H1 (cell line): ENCODE results near the gene ARL8A. TPM values are rescaled to one million over a fixed set of nuclear protein-coding genes. Genes with fewer than 3 reads are reported as not detected.
A peak's percentile ranks its signal among the peaks of the same experiment; 100 is the strongest.

Experiments
- CTCF ChIA-PET: fragments of 300-600 bp; sonication (Branson Sonifier 250); formaldehyde crosslinking; loops from one replicate; lab custom pipeline; 2021; ENCODE audit not compliant: partially characterized antibody; lab: Charles Lee
- POLR2A ChIA-PET: fragments of 300-600 bp; sonication (Branson Sonifier 250); formaldehyde crosslinking; loops from one replicate; lab custom pipeline; 2021; ENCODE audit warnings: inconsistent platforms; ENCODE audit not compliant: partially characterized antibody; lab: Charles Lee
- DNase-seq, 2 experiments: peaks; one replicate each; pipeline versions ENCODE4 v3.0.0 to v3.0.0-alpha.2; 2010 to 2022; ENCODE audit warnings: low spot score in 2 of 2, low read depth in 1 of 2, mixed read lengths in 1 of 2
- FAIRE-seq: peaks from 2 replicates; lab custom pipeline; 2011; peaks lifted over from hg19 to GRCh38; lab: Jason Lieb, UNC
- H2AFZ ChIP-seq: 2 replicates; pipeline ENCODE4 v1.8.1; 2012; ENCODE audit warnings: low read length, inconsistent platforms
- H2AK5ac ChIP-seq: 2 replicates; pipeline ENCODE4 v1.6.1; 2013; ENCODE audit warnings: low read depth, low read length
- H2BK120ac ChIP-seq: replicated peaks from 2 replicates; pipeline ENCODE3; 2013; ENCODE audit warnings: low read depth, low read length, inconsistent platforms
- H2BK12ac ChIP-seq: 2 replicates; pipeline ENCODE4 v1.6.1; 2013; ENCODE audit warnings: low read depth, low read length
- H2BK15ac ChIP-seq: 2 replicates; pipeline ENCODE4 v1.6.1; 2013; ENCODE audit warnings: low read length
- H2BK20ac ChIP-seq: 2 replicates; pipeline ENCODE4 v1.6.1; 2013; ENCODE audit warnings: low read length
- H2BK5ac ChIP-seq: 2 replicates; pipeline ENCODE4 v1.6.1; 2013; ENCODE audit warnings: low read depth, low read length
- H3K14ac ChIP-seq: 2 replicates; pipeline ENCODE4 v1.6.1; 2013; ENCODE audit warnings: inconsistent platforms; ENCODE audit not compliant: insufficient read length
- H3K18ac ChIP-seq: 2 replicates; pipeline ENCODE4 v1.6.1; 2013; ENCODE audit warnings: low read length; ENCODE audit errors: extremely low read depth
- H3K23ac ChIP-seq: 2 replicates; pipeline ENCODE4 v1.6.1; 2013; ENCODE audit warnings: inconsistent platforms; ENCODE audit not compliant: insufficient read length
- H3K23me2 ChIP-seq: 2 replicates; pipeline ENCODE4 v1.6.1; 2013; ENCODE audit warnings: low read depth, low read length
- H3K27ac ChIP-seq: 2 replicates; pipeline ENCODE4 v1.6.1; 2011; ENCODE audit warnings: low read depth, low read length, inconsistent platforms
- H3K27me3 ChIP-seq, 4 experiments: replicated peaks in 1 of 4; 1 replicate in 1 of 4; 2 replicates in 3 of 4; pipeline versions ENCODE4 v1.6.1 to v1.8.1; 2011 to 2013; ENCODE audit warnings: low read length in 3 of 4, mild to moderate bottlenecking in 3 of 4, inconsistent platforms in 2 of 4, mixed read lengths in 2 of 4, moderate library complexity in 1 of 4; ENCODE audit not compliant: control insufficient read depth in 3 of 4, insufficient read depth in 3 of 4; ENCODE audit errors: extremely low read depth in 1 of 4
- H3K36me3 ChIP-seq, 4 experiments: 2 replicates each; pipeline versions ENCODE4 v1.6.1 to v1.8.1; 2011 to 2013; ENCODE audit warnings: mild to moderate bottlenecking in 4 of 4, low read length in 3 of 4, moderate library complexity in 2 of 4, control low read depth in 1 of 4, inconsistent platforms in 1 of 4; ENCODE audit not compliant: insufficient read depth in 4 of 4, control insufficient read depth in 2 of 4
- H3K4ac ChIP-seq: replicated peaks from 2 replicates; pipeline ENCODE3; 2013; ENCODE audit warnings: low read length, low read depth, mixed read lengths, inconsistent platforms; ENCODE audit not compliant: insufficient read length
- H3K4me1 ChIP-seq, 4 experiments: replicated peaks in 1 of 4; 1 replicate in 1 of 4; 2 replicates in 3 of 4; pipeline versions ENCODE4 v1.6.1 to v1.8.1; 2011 to 2013; ENCODE audit warnings: low read length in 3 of 4, inconsistent platforms in 2 of 4, mixed read lengths in 1 of 4; ENCODE audit not compliant: insufficient read depth in 4 of 4, control insufficient read depth in 3 of 4
- H3K4me2 ChIP-seq, 2 experiments: 2 replicates each; pipeline versions ENCODE4 v1.6.1 to v1.8.1; 2011 to 2013; ENCODE audit warnings: low read depth in 2 of 2, low read length in 2 of 2, control low read depth in 1 of 2, inconsistent platforms in 1 of 2, mild to moderate bottlenecking in 1 of 2; ENCODE audit not compliant: insufficient read depth in 1 of 2
- H3K4me3 ChIP-seq, 4 experiments: fragments of 200-600, 300-600 bp in 1 of 4; sonication (generic), shearing (Covaris generic), sonication (Bioruptor Twin) in 1 of 4; 2 replicates each; pipeline versions ENCODE4 v1.5.1 to v1.8.1; 2011 to 2016; ENCODE audit warnings: low read length in 4 of 4, low read depth in 3 of 4, control low read depth in 2 of 4, inconsistent platforms in 2 of 4, mild to moderate bottlenecking in 2 of 4, mixed read lengths in 1 of 4, moderate library complexity in 1 of 4; ENCODE audit not compliant: insufficient read depth in 2 of 4; ENCODE audit errors: extremely low read depth in 1 of 4
- H3K56ac ChIP-seq: replicated peaks from 2 replicates; pipeline ENCODE3; 2013; ENCODE audit warnings: low read depth, mild to moderate bottlenecking, mixed read lengths, low read length, inconsistent platforms; ENCODE audit not compliant: insufficient read length
- H3K79me1 ChIP-seq: 2 replicates; pipeline ENCODE4 v1.6.1; 2013; ENCODE audit warnings: low read depth, low read length, control low read depth
- H3K79me2 ChIP-seq, 2 experiments: 2 replicates each; pipeline versions ENCODE4 v1.6.1 to v1.8.1; 2012 to 2013; ENCODE audit warnings: low read length in 2 of 2, mild to moderate bottlenecking in 2 of 2, inconsistent platforms in 1 of 2; ENCODE audit not compliant: insufficient read depth in 2 of 2, control insufficient read depth in 1 of 2
- H3K9ac ChIP-seq, 4 experiments: replicated peaks in 1 of 4; 1 replicate in 1 of 4; 2 replicates in 3 of 4; pipeline versions ENCODE4 v1.6.1 to v1.8.1; 2011 to 2013; ENCODE audit warnings: low read depth in 3 of 4, low read length in 3 of 4, control low read depth in 2 of 4, mild to moderate bottlenecking in 2 of 4, moderate library complexity in 2 of 4, inconsistent platforms in 1 of 4; ENCODE audit errors: extremely low read depth in 1 of 4
- H3K9me3 ChIP-seq, 2 experiments: 2 replicates each; pipeline versions ENCODE4 v1.6.1 to v1.8.1; 2012 to 2013; ENCODE audit warnings: mild to moderate bottlenecking in 2 of 2, moderate library complexity in 2 of 2, control low read depth in 1 of 2, inconsistent platforms in 1 of 2, low read depth in 1 of 2, low read length in 1 of 2, mixed read lengths in 1 of 2; ENCODE audit not compliant: insufficient read depth in 2 of 2
- H4K20me1 ChIP-seq, 2 experiments: replicated peaks in 1 of 2; 2 replicates each; pipeline versions ENCODE3 to v1.8.1; 2011 to 2013; ENCODE audit warnings: inconsistent platforms in 2 of 2, low read length in 2 of 2, mild to moderate bottlenecking in 1 of 2; ENCODE audit not compliant: insufficient read depth in 2 of 2, control insufficient read depth in 1 of 2
- H4K5ac ChIP-seq: 2 replicates; pipeline ENCODE4 v1.6.1; 2013; ENCODE audit warnings: low read length, low read depth, mixed read lengths, inconsistent platforms; ENCODE audit not compliant: insufficient read length
- H4K8ac ChIP-seq: 2 replicates; pipeline ENCODE4 v1.8.0; 2013; ENCODE audit warnings: mild to moderate bottlenecking, moderate library complexity, low read length, inconsistent platforms; ENCODE audit not compliant: insufficient read depth; ENCODE audit errors: extremely low read depth
- H4K91ac ChIP-seq: replicated peaks from 2 replicates; pipeline ENCODE3; 2013; ENCODE audit warnings: low read length, mixed read lengths, inconsistent platforms; ENCODE audit not compliant: insufficient read length
- BACH1 ChIP-seq: IDR thresholded peaks from 2 replicates; pipeline ENCODE4 v1.6.1; 2012; ENCODE audit warnings: low read length, improper control_type of control experiment
- CHD2 ChIP-seq: IDR thresholded peaks from 2 replicates; pipeline ENCODE4 v1.6.1; 2012; ENCODE audit warnings: low read length, improper control_type of control experiment
- FOSL1 ChIP-seq: IDR thresholded peaks from 2 replicates; pipeline ENCODE4 v1.6.1; 2011; ENCODE audit warnings: mild to moderate bottlenecking, low read depth, low read length, moderate library complexity; ENCODE audit not compliant: insufficient read depth
- GABPA ChIP-seq: IDR thresholded peaks from 2 replicates; pipeline ENCODE4 v1.6.1; 2011; ENCODE audit warnings: mild to moderate bottlenecking, low read length, moderate library complexity, borderline replicate concordance; ENCODE audit not compliant: insufficient read depth
- GTF2F1 ChIP-seq: IDR thresholded peaks from 2 replicates; pipeline ENCODE4 v1.6.1; 2012; ENCODE audit warnings: low read depth, low read length, improper control_type of control experiment, borderline replicate concordance
- HDAC6 ChIP-seq: IDR thresholded peaks from one replicate; pipeline ENCODE4 v1.7.1; 2012; ENCODE audit warnings: low read depth, mild to moderate bottlenecking, inconsistent platforms, low read length, moderate library complexity
- POU5F1 ChIP-seq: IDR thresholded peaks from 2 replicates; pipeline ENCODE4 v1.6.1; 2011; ENCODE audit warnings: low read depth, mild to moderate bottlenecking, low read length, moderate library complexity
- RFX5 ChIP-seq: IDR thresholded peaks from 2 replicates; pipeline ENCODE4 v1.6.1; 2011; ENCODE audit warnings: low read depth, low read length, improper control_type of control experiment, borderline replicate concordance
- RXRA ChIP-seq: IDR thresholded peaks from 2 replicates; pipeline ENCODE4 v1.6.1; 2011; ENCODE audit warnings: low read depth, mild to moderate bottlenecking, low read length, moderate library complexity; ENCODE audit not compliant: insufficient read depth
- SIRT6 ChIP-seq: IDR thresholded peaks from one replicate; pipeline ENCODE4 v1.7.1; 2012; ENCODE audit warnings: low read length, inconsistent platforms
- SRF ChIP-seq: IDR thresholded peaks from 2 replicates; pipeline ENCODE4 v1.6.1; 2011; ENCODE audit warnings: mild to moderate bottlenecking, low read depth, low read length, moderate library complexity
- TAF1 ChIP-seq: IDR thresholded peaks from 2 replicates; pipeline ENCODE4 v1.6.1; 2011; ENCODE audit warnings: mild to moderate bottlenecking, low read depth, low read length
- WGBS, 2 experiments: shearing (Covaris generic) in 1 of 2; methylation state at CpG; one replicate each; pipeline versions ENCODE4 v1.1.6 to v1.1.7; 2013 to 2015; ENCODE audit warnings: low lambda C conversion rate in 2 of 2, mixed read lengths in 2 of 2, inconsistent platforms in 1 of 2, low coverage in 1 of 2, missing lambda C conversion rate in 1 of 2; ENCODE audit not compliant: insufficient replicate concordance in 2 of 2, insufficient coverage in 1 of 2, insufficient read length in 1 of 2; ENCODE audit errors: extremely low coverage in 1 of 2, missing lambda C conversion rate in 1 of 2; 5-methylcytosine and 5-hydroxymethylcytosine counted together
- polyA plus RNA-seq, 7 experiments: library from polyadenylated mRNA; depleted of rRNA in 3 of 7; stranded (reverse) in 5 of 7; unstranded in 2 of 7; fragments of >200 nt in 5 of 7; fragments of 200-250 nt in 2 of 7; gene quantifications; 1 replicate in 5 of 7; 2 replicates in 1 of 7; 4 replicates in 1 of 7; pipeline versions ENCODE4 v1.2.1 to v1.2.3, GENCODE V29; 2011 to 2013; ENCODE audit warnings: missing spikeins in 2 of 7, mixed read lengths in 2 of 7
- total RNA-seq: library from RNA; stranded (reverse); fragmentation: NEBNext Ultra II Directional; extraction: Animal tissue kit (Norgen Biotek cat#: 25700); gene quantifications from 2 replicates; pipeline ENCODE4 v1.2.1, GENCODE V29; 2021
- TF ChIP-seq, protein P1 (sequence below): IDR thresholded peaks from 2 replicates; pipeline ENCODE4 v1.6.1; 2012; ENCODE audit warnings: inconsistent platforms

Gene ARL8A
- total and polyA plus RNA-seq, 2 of the 8 experiments (the other 6 are each of a cell fraction or from before 2014, with no cell fraction given), result 40.3 to 58.7 TPM

GRCh38 chr1:202181586-202181985, 37.0 kb upstream of the ARL8A start:
- Histone ChIP-seq H4K91ac (no peak overlapping the region), H2BK120ac (no peak overlapping the region), H4K20me1 (peaks cover 0 to 2% of the 10 kb centered on the region in 2 experiments), H4K5ac (no peak overlapping the region), H2BK15ac (no peak overlapping the region), H3K4me2 (no peak overlapping the region), H2AFZ (no peak overlapping the region), H3K23me2 (no peaks in the 10 kb centered on the region; the same call in 1 of the 2 replicates), H3K79me1 (no peaks in the 10 kb centered on the region), H3K4me1 (peaks cover 0 to 6% (median 4%) of the 10 kb centered on the region in 4 experiments; a peak in 5 of 7 replicates), H3K36me3 (no peaks in the 10 kb centered on the region), H2BK12ac (no peak overlapping the region), H3K14ac (no peak overlapping the region), H4K8ac (peak overlapping the region; percentile 42; the same call in 1 of the 2 replicates), H3K56ac (no peak overlapping the region), H3K27ac (no peak overlapping the region), H3K9me3 (no peaks in the 10 kb centered on the region), H3K4me3 (no peak overlapping the region), H3K18ac (no peak overlapping the region), H2BK20ac (no peak overlapping the region), H2AK5ac (no peak overlapping the region), H3K4ac (no peak overlapping the region), H2BK5ac (no peak overlapping the region), H3K79me2 (no peaks in the 10 kb centered on the region), H3K27me3 (no peaks in the 10 kb centered on the region; a peak in 3 of 7 replicates), H3K23ac (no peak overlapping the region), H3K9ac (no peak overlapping the region)
- TF ChIP-seq RXRA, result no peak
- TF ChIP-seq FOSL1, result no peak
- no peak for TF ChIP-seq HDAC6
- TF ChIP-seq SRF, result no peak
- TF ChIP-seq, protein P1, sequence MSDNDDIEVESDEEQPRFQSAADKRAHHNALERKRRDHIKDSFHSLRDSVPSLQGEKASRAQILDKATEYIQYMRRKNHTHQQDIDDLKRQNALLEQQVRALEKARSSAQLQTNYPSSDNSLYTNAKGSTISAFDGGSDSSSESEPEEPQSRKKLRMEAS, result no peak
- TF ChIP-seq GTF2F1, result no peak
- no peak for TF ChIP-seq BACH1
- TF ChIP-seq GABPA, result no peak
- no peak for TF ChIP-seq CHD2
- no peak for TF ChIP-seq SIRT6
- no peak for TF ChIP-seq TAF1
- TF ChIP-seq POU5F1, result no peak
- no peak for TF ChIP-seq RFX5
- WGBS, 2 experiments, result 87% methylated on average over 7 of the region's 7 CpGs; no CpG with 5 or more reads in 1 of the 2 experiments
- FAIRE-seq (no peak), DNase-seq (no peak)
- POLR2A ChIA-PET, result interaction anchor here (1.2 kb wide), 1 partner anchor 27 kb away, joined by 3 read pairs; no protein-coding TSS in a partner anchor
- CTCF ChIA-PET, result interaction anchor here (1.0 to 7.1 kb wide), 10 partner anchors 13 to 182 kb away, joined by 3 to 52 read pairs (median 4); partner anchors contain the start of genes GPR37L1 and LGR6
